ENCODE measurements around the gene SNAP91. TPM values are rescaled to one million over a fixed set of nuclear protein-coding genes. Genes with fewer than 3 reads are reported as not detected.
"Not testable (repeated sequence)": the region's sequence is repeated elsewhere in the genome, so short reads cannot be mapped to it uniquely, and the experiment has no call there.

Gene SNAP91
- total RNA-seq, 3 donors from 2014 or later (not counting 1 experiment from before 2014, with no cell fraction given), result not detected

- WGBS (ENCODE audit: insufficient coverage), result 89% methylated on average over 5 of the region's 6 CpGs
- H3K27ac ChIP-seq (ENCODE audit: low read length), result no peak overlapping the region
- no peaks in the 10 kb centered on the region for H3K9me3 ChIP-seq (ENCODE audit: control insufficient read depth, insufficient read depth, low read length)
- intact Hi-C loops (cut with micrococcal nuclease), result no loop called here
- no peaks in the 10 kb centered on the region for H3K36me3 ChIP-seq (ENCODE audit: control insufficient read depth, insufficient read depth, low read length)
- Mint-ChIP-seq H3K4me3 (no peak overlapping the region), H3K36me3 (no peaks in the 10 kb centered on the region), H3K27ac (no peak overlapping the region), H3K4me1 (no peaks in the 10 kb centered on the region), H3K9me3 (peaks cover 0 to 6% of the 10 kb centered on the region in 2 donors), H3K27me3 (ENCODE audit: low read depth in 2 of 2) (peaks cover 0 to 6% of the 10 kb centered on the region in 2 donors)
- H3K27me3 ChIP-seq (ENCODE audit: control insufficient read depth, insufficient read depth, low read length), result no peaks in the 10 kb centered on the region
- DNase-seq (no peak), ATAC-seq (no peak)
- no peaks in the 10 kb centered on the region for H3K4me1 ChIP-seq (ENCODE audit: control insufficient read depth, insufficient read depth, low read length)
- TF ChIP-seq CTCF (IDR thresholded peaks at IDR 0.05), result no peak
- no peak overlapping the region for H3K4me3 ChIP-seq (ENCODE audit: low read length)
Measured at GRCh38 chr6:83574783-83575182, 134.1 kb downstream of the SNAP91 start.

GRCh38 chr6:83571663-83572185, 137.2 kb downstream of the SNAP91 start:
- H3K4me1 ChIP-seq (ENCODE audit: control insufficient read depth, insufficient read depth, low read length); H3K4me1 Mint-ChIP-seq; H3K9me3 Mint-ChIP-seq; H3K27ac ChIP-seq (ENCODE audit: low read length); H3K36me3 ChIP-seq (ENCODE audit: control insufficient read depth, insufficient read depth, low read length); DNase-seq; H3K4me3 Mint-ChIP-seq; ATAC-seq; H3K9me3 ChIP-seq (ENCODE audit: control insufficient read depth, insufficient read depth, low read length); H3K4me3 ChIP-seq (ENCODE audit: low read length); H3K27me3 Mint-ChIP-seq (ENCODE audit: low read depth in 2 of 2); intact Hi-C loops (cut with micrococcal nuclease); H3K27ac Mint-ChIP-seq; H3K27me3 ChIP-seq (ENCODE audit: control insufficient read depth, insufficient read depth, low read length); H3K36me3 Mint-ChIP-seq: not testable (repeated sequence)
- 87% methylated on average over 4 of the region's 4 CpGs for WGBS (ENCODE audit: insufficient coverage)

GRCh38 chr6:83558975-83559374, 149.9 kb downstream of the SNAP91 start:
- H3K4me3 Mint-ChIP-seq, result no peak overlapping the region
- ATAC-seq (no peak), DNase-seq (no peak)
- Histone ChIP-seq H3K27ac (ENCODE audit: low read length) (no peak overlapping the region), H3K9me3 (ENCODE audit: control insufficient read depth, insufficient read depth, low read length) (no peaks in the 10 kb centered on the region), H3K4me3 (ENCODE audit: low read length) (no peak overlapping the region), H3K36me3 (ENCODE audit: control insufficient read depth, insufficient read depth, low read length) (no peaks in the 10 kb centered on the region), H3K4me1 (ENCODE audit: control insufficient read depth, insufficient read depth, low read length) (no peaks in the 10 kb centered on the region), H3K27me3 (ENCODE audit: control insufficient read depth, insufficient read depth, low read length) (no peaks in the 10 kb centered on the region)
- intact Hi-C loops (cut with micrococcal nuclease), result no loop called here
- peaks cover 2 to 18% of the 10 kb centered on the region in 2 donors for H3K27me3 Mint-ChIP-seq (ENCODE audit: low read depth in 2 of 2)
- 94% methylated on average over 1 of the region's 1 CpG for WGBS (ENCODE audit: insufficient coverage)
- peaks cover 4 to 5% of the 10 kb centered on the region in 2 donors for H3K9me3 Mint-ChIP-seq
- TF ChIP-seq CTCF (IDR thresholded peaks at IDR 0.05), result no peak
- no peaks in the 10 kb centered on the region for H3K4me1 Mint-ChIP-seq
- H3K27ac Mint-ChIP-seq, result no peak overlapping the region
- H3K36me3 Mint-ChIP-seq, result no peaks in the 10 kb centered on the region

- H3K36me3 ChIP-seq (ENCODE audit: control insufficient read depth, insufficient read depth, low read length), result no peaks in the 10 kb centered on the region
- no peak overlapping the region for H3K27ac ChIP-seq (ENCODE audit: low read length)
- no peaks in the 10 kb centered on the region for H3K9me3 ChIP-seq (ENCODE audit: control insufficient read depth, insufficient read depth, low read length)
- Mint-ChIP-seq H3K27ac (no peak overlapping the region), H3K9me3 (no peaks in the 10 kb centered on the region), H3K4me3 (no peak overlapping the region), H3K4me1 (no peaks in the 10 kb centered on the region), H3K36me3 (no peaks in the 10 kb centered on the region), H3K27me3 (ENCODE audit: low read depth in 2 of 2) (peaks cover 2 to 18% of the 10 kb centered on the region in 2 donors)
- TF ChIP-seq CTCF (IDR thresholded peaks at IDR 0.05), result no peak
- ATAC-seq, result no peak
- intact Hi-C loops (cut with micrococcal nuclease), result no loop called here
- no peak overlapping the region for H3K4me3 ChIP-seq (ENCODE audit: low read length)
- DNase-seq, result no peak
- H3K27me3 ChIP-seq (ENCODE audit: control insufficient read depth, insufficient read depth, low read length), result no peaks in the 10 kb centered on the region
- H3K4me1 ChIP-seq (ENCODE audit: control insufficient read depth, insufficient read depth, low read length), result no peaks in the 10 kb centered on the region
Measured at GRCh38 chr6:83556871-83557270, 152.0 kb downstream of the SNAP91 start.

GRCh38 chr6:83551748-83552147, 157.2 kb downstream of the SNAP91 start:
- 91% methylated on average over 4 of the region's 4 CpGs for WGBS (ENCODE audit: insufficient coverage)
- H3K4me3 ChIP-seq (ENCODE audit: low read length); H3K9me3 ChIP-seq (ENCODE audit: control insufficient read depth, insufficient read depth, low read length); intact Hi-C loops (cut with micrococcal nuclease); H3K4me3 Mint-ChIP-seq; ATAC-seq; H3K4me1 ChIP-seq (ENCODE audit: control insufficient read depth, insufficient read depth, low read length); H3K9me3 Mint-ChIP-seq; H3K27me3 ChIP-seq (ENCODE audit: control insufficient read depth, insufficient read depth, low read length); H3K27ac ChIP-seq (ENCODE audit: low read length); H3K27ac Mint-ChIP-seq; H3K36me3 Mint-ChIP-seq; DNase-seq; H3K4me1 Mint-ChIP-seq; H3K36me3 ChIP-seq (ENCODE audit: control insufficient read depth, insufficient read depth, low read length): not testable (repeated sequence)
- H3K27me3 Mint-ChIP-seq (ENCODE audit: low read depth in 2 of 2), result peaks cover 0 to 17% of the 10 kb centered on the region in 2 donors

- 15% methylated on average over 2 of the region's 5 CpGs for WGBS (ENCODE audit: insufficient coverage)
Measured at GRCh38 chr6:83550482-83550881, 158.4 kb downstream of the SNAP91 start.

More at GRCh38 chr6:83550482-83550881, 158.4 kb downstream of the SNAP91 start:
- ATAC-seq; H3K9me3 ChIP-seq (ENCODE audit: control insufficient read depth, insufficient read depth, low read length); DNase-seq; H3K9me3 Mint-ChIP-seq; H3K27ac ChIP-seq (ENCODE audit: low read length); H3K27ac Mint-ChIP-seq; intact Hi-C loops (cut with micrococcal nuclease); H3K27me3 ChIP-seq (ENCODE audit: control insufficient read depth, insufficient read depth, low read length); H3K36me3 Mint-ChIP-seq; H3K36me3 ChIP-seq (ENCODE audit: control insufficient read depth, insufficient read depth, low read length); H3K4me3 ChIP-seq (ENCODE audit: low read length); H3K4me1 Mint-ChIP-seq; H3K4me3 Mint-ChIP-seq: not testable (repeated sequence)
- peaks cover 11% of the 10 kb centered on the region for H3K4me1 ChIP-seq (ENCODE audit: control insufficient read depth, insufficient read depth, low read length)
- H3K27me3 Mint-ChIP-seq (ENCODE audit: low read depth in 2 of 2), result peaks cover 0 to 17% of the 10 kb centered on the region in 2 donors

Data from natural killer cell (primary cell).